Activated CD4-positive, alpha-beta T cell treated with anti-CD3 and anti-CD28 coated beads, Interleukin-2, amount 50 U/mL, for 1 hour (primary cell): ENCODE data around the gene SLC2A5.
"Not testable (repeated sequence)": the region's sequence is repeated elsewhere in the genome, so short reads cannot be mapped to it uniquely, and the experiment has no call there.

Experiments
- DNase-seq: peaks from one replicate; pipeline ENCODE4 v3.0.0-alpha.2; 2020

The SLC2A5 gene

GRCh38 chr1:9004031-9004699, 65.3 kb downstream of the SLC2A5 start:
- no peak for DNase-seq

GRCh38 chr1:9002215-9002560, 67.2 kb downstream of the SLC2A5 start:
- DNase-seq = not testable (repeated sequence)

- not testable (repeated sequence) for DNase-seq
Measured at GRCh38 chr1:9001534-9002214, 67.8 kb downstream of the SLC2A5 start.

- DNase-seq = not testable (repeated sequence)
Measured at GRCh38 chr1:8993962-8994675, 75.3 kb downstream of the SLC2A5 start.

- DNase-seq = no peak
Measured at GRCh38 chr1:8992936-8993687, 76.3 kb downstream of the SLC2A5 start.

- DNase-seq = no peak
Measured at GRCh38 chr1:8989821-8990220, 79.6 kb downstream of the SLC2A5 start.

- DNase-seq = no peak
Measured at GRCh38 chr1:8989061-8989460, 80.4 kb downstream of the SLC2A5 start.

- DNase-seq = no peak
Measured at GRCh38 chr1:8988618-8988967, 80.8 kb downstream of the SLC2A5 start.

GRCh38 chr1:8987881-8988617, 81.4 kb downstream of the SLC2A5 start:
- peak; percentile 69 for DNase-seq

- DNase-seq = no peak
Measured at GRCh38 chr1:8986814-8987190, 82.6 kb downstream of the SLC2A5 start.

GRCh38 chr1:8985915-8986813, 83.3 kb downstream of the SLC2A5 start:
- no peak for DNase-seq
